Loucy (cell line): Measurements from ENCODE around the gene MAP3K19.

Experiments
- H2AFZ ChIP-seq: fragments of 200-600 bp; sonication (generic); 2 replicates; pipeline ENCODE4 v1.6.0; 2016; ENCODE audit warnings: antibody characterized with exemption, mild to moderate bottlenecking, low read length, moderate library complexity
- H3F3A ChIP-seq: fragments of 200-600 bp; 2 replicates; pipeline ENCODE4 v1.6.0; 2016; ENCODE audit warnings: antibody characterized with exemption, low read depth, mild to moderate bottlenecking
- H3K27me3 ChIP-seq: fragments of 200-600 bp; sonication (generic); 2 replicates; pipeline ENCODE4 v1.6.1; 2014; ENCODE audit warnings: low read length, mild to moderate bottlenecking; ENCODE audit not compliant: insufficient read depth, poor library complexity, severe bottlenecking
- H3K36me3 ChIP-seq: fragments of 200-600 bp; sonication (generic); 2 replicates; pipeline ENCODE4 v1.6.1; 2016; ENCODE audit warnings: low read length; ENCODE audit not compliant: insufficient read depth
- H3K4me1 ChIP-seq: fragments of 200-600 bp; sonication (generic); 2 replicates; pipeline ENCODE4 v1.5.1; 2014; ENCODE audit warnings: low read length, mild to moderate bottlenecking; ENCODE audit not compliant: insufficient read depth, poor library complexity, severe bottlenecking
- H3K4me2 ChIP-seq: fragments of 200-600 bp; sonication (generic); 2 replicates; pipeline ENCODE4 v1.6.0; 2014; ENCODE audit warnings: antibody characterized with exemption, low read length, low read depth, mild to moderate bottlenecking; ENCODE audit not compliant: poor library complexity, severe bottlenecking
- H3K4me3 ChIP-seq: fragments of 200-600 bp; sonication (generic); 2 replicates; pipeline ENCODE4 v1.5.1; 2014; ENCODE audit warnings: low read length, mild to moderate bottlenecking, mixed read lengths; ENCODE audit not compliant: poor library complexity, severe bottlenecking
- H3K79me2 ChIP-seq: fragments of 200-600 bp; sonication (generic); 2 replicates; pipeline ENCODE4 v1.6.1; 2014; ENCODE audit warnings: low read length; ENCODE audit not compliant: insufficient read depth
- H3K9ac ChIP-seq: fragments of 200-600 bp; sonication (generic); 2 replicates; pipeline ENCODE4 v1.6.0; 2014; ENCODE audit warnings: mild to moderate bottlenecking, low read depth, low read length, moderate library complexity; ENCODE audit not compliant: poor library complexity, severe bottlenecking
- H3K9me2 ChIP-seq: fragments of 200-600 bp; sonication (generic); replicated peaks from 2 replicates; pipeline ENCODE4 v1.6.1; 2016; ENCODE audit warnings: low read depth, low read length, mixed read lengths
- H3K9me3 ChIP-seq: fragments of 200-600 bp; sonication (generic); 2 replicates; pipeline ENCODE4 v1.6.1; 2014; ENCODE audit warnings: mild to moderate bottlenecking, antibody characterized with exemption, low read length, low read depth; ENCODE audit not compliant: insufficient read depth
- H4K20me1 ChIP-seq: fragments of 200-600 bp; sonication (generic); 2 replicates; pipeline ENCODE4 v1.6.0; 2014; ENCODE audit warnings: antibody characterized with exemption, low read length, mild to moderate bottlenecking; ENCODE audit not compliant: insufficient read depth, poor library complexity, severe bottlenecking
- CTCF ChIP-seq: fragments of 200-600 bp; sonication (generic); conservative IDR thresholded peaks from 2 replicates; pipeline ENCODE4 v1.5.1; 2014; ENCODE audit warnings: mild to moderate bottlenecking, antibody characterized with exemption, low read length
- EZH2phosphoT487 ChIP-seq: fragments of 200-600 bp; IDR thresholded peaks from 2 replicates; pipeline ENCODE4 v1.6.1; 2018; ENCODE audit warnings: antibody characterized with exemption, mild to moderate bottlenecking, moderate library complexity, borderline replicate concordance

Gene MAP3K19

GRCh38 chr2:135047300-135047699 lies at the start of gene MAP3K19:
Gene MAP3K19, minus strand, starts transcription at chr2:135047447. Its CDS starts 22,800 bp downstream, at chr2:135024647.
- TF ChIP-seq EZH2phosphoT487 (no peak), CTCF (no peak)
- H3K4me3 ChIP-seq: no peak within 1 kb of the TSS

GRCh38 chr2:135096665-135097446 lies 49.6 kb upstream of the MAP3K19 start:
- peaks cover 2% of the 10 kb centered on the region; the same call in 1 of the 2 replicates for H3F3A ChIP-seq

More at GRCh38 chr2:135047300-135047699, at the start of gene MAP3K19:
- H3K27me3 ChIP-seq: peaks cover 5% of the 10 kb centered on the region
- H3K36me3 ChIP-seq: no peaks in the 10 kb centered on the region
- no peaks in the 10 kb centered on the region for H3K9me3 ChIP-seq
- no peak within 1 kb of the TSS for H3K9ac ChIP-seq
- no peaks in the 10 kb centered on the region for H3K9me2 ChIP-seq
- H3K4me2 ChIP-seq: no peak within 1 kb of the TSS
- peaks cover 2% of the 10 kb centered on the region; the same call in 1 of the 2 replicates for H3F3A ChIP-seq
- no peaks in the 10 kb centered on the region for H3K79me2 ChIP-seq
- no peak within 1 kb of the TSS for H2AFZ ChIP-seq
- no peaks in the 10 kb centered on the region for H4K20me1 ChIP-seq
- no peaks in the 10 kb centered on the region for H3K4me1 ChIP-seq

GRCh38 chr2:135095591-135095990 lies 48.3 kb upstream of the MAP3K19 start:
- Histone ChIP-seq H3K4me3 (no peak overlapping the region), H3K4me2 (no peak overlapping the region), H3K79me2 (no peaks in the 10 kb centered on the region), H3K9me2 (no peaks in the 10 kb centered on the region), H3K4me1 (peaks cover 11% of the 10 kb centered on the region), H3K9ac (no peak overlapping the region), H2AFZ (no peak overlapping the region), H4K20me1 (no peaks in the 10 kb centered on the region), H3F3A (peaks cover 2% of the 10 kb centered on the region; the same call in 1 of the 2 replicates), H3K36me3 (peaks cover 22% of the 10 kb centered on the region; the same call in 1 of the 2 replicates), H3K27me3 (no peaks in the 10 kb centered on the region), H3K9me3 (no peaks in the 10 kb centered on the region)
- TF ChIP-seq EZH2phosphoT487 (no peak), CTCF (no peak)

More at GRCh38 chr2:135096665-135097446, 49.6 kb upstream of the MAP3K19 start:
- Histone ChIP-seq H3K36me3 (peaks cover 22% of the 10 kb centered on the region; the same call in 1 of the 2 replicates), H2AFZ (no peak overlapping the region), H3K4me3 (no peak overlapping the region), H3K4me1 (peaks cover 11% of the 10 kb centered on the region), H3K9me2 (no peaks in the 10 kb centered on the region), H3K79me2 (no peaks in the 10 kb centered on the region), H4K20me1 (no peaks in the 10 kb centered on the region), H3K4me2 (no peak overlapping the region), H3K27me3 (no peaks in the 10 kb centered on the region), H3K9ac (no peak overlapping the region), H3K9me3 (no peaks in the 10 kb centered on the region)
- TF ChIP-seq CTCF: no peak
- no peak for TF ChIP-seq EZH2phosphoT487
